ENCODE results near the gene FABP1. TPM values are rescaled to one million over a fixed set of nuclear protein-coding genes. Genes with fewer than 3 reads are reported as not detected.

Gene FABP1
- total RNA-seq, 1 donor from 2014 or later: not detected

- H3K36me3 ChIP-seq: no peaks in the 10 kb centered on the region
- H3K27ac ChIP-seq: no peak overlapping the region
- H3K27me3 ChIP-seq (ENCODE audit: low read depth): no peaks in the 10 kb centered on the region
- H3K9me3 ChIP-seq: no peaks in the 10 kb centered on the region
- no peak overlapping the region for H3K4me3 ChIP-seq
- no peaks in the 10 kb centered on the region for H3K4me1 ChIP-seq
- no peak for ATAC-seq
- no peak for DNase-seq
- intact Hi-C loops (cut with DNase I): no loop called here
- TF ChIP-seq, protein P1, sequence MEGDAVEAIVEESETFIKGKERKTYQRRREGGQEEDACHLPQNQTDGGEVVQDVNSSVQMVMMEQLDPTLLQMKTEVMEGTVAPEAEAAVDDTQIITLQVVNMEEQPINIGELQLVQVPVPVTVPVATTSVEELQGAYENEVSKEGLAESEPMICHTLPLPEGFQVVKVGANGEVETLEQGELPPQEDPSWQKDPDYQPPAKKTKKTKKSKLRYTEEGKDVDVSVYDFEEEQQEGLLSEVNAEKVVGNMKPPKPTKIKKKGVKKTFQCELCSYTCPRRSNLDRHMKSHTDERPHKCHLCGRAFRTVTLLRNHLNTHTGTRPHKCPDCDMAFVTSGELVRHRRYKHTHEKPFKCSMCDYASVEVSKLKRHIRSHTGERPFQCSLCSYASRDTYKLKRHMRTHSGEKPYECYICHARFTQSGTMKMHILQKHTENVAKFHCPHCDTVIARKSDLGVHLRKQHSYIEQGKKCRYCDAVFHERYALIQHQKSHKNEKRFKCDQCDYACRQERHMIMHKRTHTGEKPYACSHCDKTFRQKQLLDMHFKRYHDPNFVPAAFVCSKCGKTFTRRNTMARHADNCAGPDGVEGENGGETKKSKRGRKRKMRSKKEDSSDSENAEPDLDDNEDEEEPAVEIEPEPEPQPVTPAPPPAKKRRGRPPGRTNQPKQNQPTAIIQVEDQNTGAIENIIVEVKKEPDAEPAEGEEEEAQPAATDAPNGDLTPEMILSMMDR (IDR thresholded peaks at IDR 0.05): no peak
Measured at GRCh38 chr2:88095022-88095421, 32.8 kb downstream of the FABP1 start.

- no peak overlapping the region for H3K4me3 ChIP-seq
- TF ChIP-seq, protein P1 (IDR thresholded peaks at IDR 0.05): no peak
- DNase-seq: no peak
- H3K27ac ChIP-seq: no peak overlapping the region
- no peaks in the 10 kb centered on the region for H3K27me3 ChIP-seq (ENCODE audit: low read depth)
- ATAC-seq: no peak
- H3K9me3 ChIP-seq: no peaks in the 10 kb centered on the region
- H3K4me1 ChIP-seq: no peaks in the 10 kb centered on the region
- no peaks in the 10 kb centered on the region for H3K36me3 ChIP-seq
- intact Hi-C loops (cut with DNase I): no loop called here
Measured at GRCh38 chr2:88092773-88093172, 35.1 kb downstream of the FABP1 start.

GRCh38 chr2:88091943-88092342, 35.9 kb downstream of the FABP1 start:
- Histone ChIP-seq H3K9me3 (no peaks in the 10 kb centered on the region), H3K27ac (no peak overlapping the region), H3K4me1 (no peaks in the 10 kb centered on the region), H3K4me3 (no peak overlapping the region), H3K27me3 (ENCODE audit: low read depth) (no peaks in the 10 kb centered on the region), H3K36me3 (no peaks in the 10 kb centered on the region)
- DNase-seq (no peak), ATAC-seq (no peak)
- TF ChIP-seq, protein P1 (IDR thresholded peaks at IDR 0.05): no peak
- intact Hi-C loops (cut with DNase I): no loop called here

DNA sequence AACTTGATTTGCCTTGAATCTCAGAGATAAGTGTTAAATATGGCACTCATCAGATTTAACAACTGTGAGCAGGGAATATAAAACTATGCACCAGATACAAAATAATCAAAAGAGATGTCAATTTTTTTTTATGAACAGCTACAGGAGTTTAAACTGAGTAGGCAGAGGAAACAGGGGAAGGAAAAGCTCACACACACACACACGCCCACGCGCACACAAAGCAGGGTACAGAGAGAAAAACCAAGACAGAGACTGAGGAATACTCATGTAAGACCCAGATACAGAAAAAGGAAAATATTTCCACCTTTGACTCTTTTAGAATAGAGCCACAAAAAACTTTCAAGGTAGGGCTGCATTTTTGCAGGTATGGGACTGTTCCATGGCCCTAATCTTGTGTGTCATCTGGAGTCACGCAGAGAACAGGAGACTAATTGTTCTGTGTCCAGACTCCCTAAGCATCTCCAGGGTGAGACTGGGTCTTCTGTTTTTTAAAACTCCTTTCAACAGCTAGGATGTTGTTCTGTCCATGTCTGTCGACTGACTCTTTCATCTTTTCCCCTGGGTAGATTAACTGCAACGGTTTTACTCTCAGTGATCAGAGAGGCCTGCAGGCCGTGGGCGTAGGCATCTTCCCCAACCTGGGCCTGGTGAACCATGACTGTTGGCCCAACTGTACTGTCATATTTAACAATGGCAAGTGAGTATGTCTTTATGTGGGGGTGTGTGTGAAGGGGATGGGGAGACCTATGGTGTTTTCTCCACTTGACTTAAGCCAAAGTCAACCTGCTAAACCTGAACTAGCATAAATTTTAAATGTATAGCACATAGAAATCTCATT, 37.2 kb downstream of the FABP1 start:
- no peak overlapping the region for H3K27ac ChIP-seq
- H3K27me3 ChIP-seq (ENCODE audit: low read depth): no peaks in the 10 kb centered on the region
- ATAC-seq: no peak
- H3K4me1 ChIP-seq: no peaks in the 10 kb centered on the region
- no peak overlapping the region for H3K4me3 ChIP-seq
- intact Hi-C loops (cut with DNase I): no loop called here
- DNase-seq: no peak
- no peaks in the 10 kb centered on the region for H3K9me3 ChIP-seq
- no peaks in the 10 kb centered on the region for H3K36me3 ChIP-seq
- TF ChIP-seq, protein P1 (IDR thresholded peaks at IDR 0.05): no peak

DNA sequence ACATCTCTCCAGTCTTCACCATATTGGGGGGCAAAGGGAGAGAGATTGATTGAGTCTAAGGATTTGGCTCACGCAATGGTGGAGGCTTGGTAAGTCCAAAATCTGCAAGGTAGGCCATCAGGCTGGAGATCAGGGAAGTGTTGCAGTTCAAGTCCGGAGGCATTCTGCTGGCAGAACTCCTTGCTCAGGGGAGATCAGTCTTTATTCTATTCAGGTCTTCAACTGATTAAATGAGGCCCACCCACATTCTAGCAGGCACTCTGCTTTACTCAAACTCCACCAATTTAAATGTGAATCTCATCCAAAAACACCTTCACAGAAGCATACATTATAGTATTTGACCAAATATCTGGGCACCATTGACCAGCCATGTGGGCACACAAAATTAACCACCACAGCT, 38.9 kb downstream of the FABP1 start:
- Histone ChIP-seq H3K36me3 (no peaks in the 10 kb centered on the region), H3K9me3 (no peaks in the 10 kb centered on the region), H3K4me1 (no peaks in the 10 kb centered on the region), H3K27ac (no peak overlapping the region), H3K27me3 (ENCODE audit: low read depth) (no peaks in the 10 kb centered on the region), H3K4me3 (no peak overlapping the region)
- TF ChIP-seq, protein P1 (IDR thresholded peaks at IDR 0.05): no peak
- no peak for DNase-seq
- intact Hi-C loops (cut with DNase I): no loop called here
- no peak for ATAC-seq

All from lower lobe of right lung (tissue), 2 donors.